Left ventricle myocardium inferior (tissue), 1 donor: Measurements from ENCODE around the gene ADAMTS14. TPM values are rescaled to one million over a fixed set of nuclear protein-coding genes. Genes with fewer than 3 reads are reported as not detected.

Experiments used
- DNase-seq: peaks from one replicate; pipeline ENCODE4 v3.0.0-alpha.2; 2020
- H3K27ac ChIP-seq: fragments of 200-600 bp; replicated peaks from 2 replicates; pipeline ENCODE4 v1.8.0; 2021
- H3K27me3 ChIP-seq: fragments of 200-600 bp; 2 replicates; pipeline ENCODE4 v1.8.0; 2021; ENCODE audit warnings: low read depth
- H3K36me3 ChIP-seq: fragments of 200-600 bp; 2 replicates; pipeline ENCODE4 v1.8.0; 2021
- H3K4me1 ChIP-seq: fragments of 200-600 bp; 2 replicates; pipeline ENCODE4 v1.8.0; 2021
- H3K4me3 ChIP-seq: fragments of 200-600 bp; 2 replicates; pipeline ENCODE4 v1.8.0; 2021; ENCODE audit warnings: mild to moderate bottlenecking, moderate library complexity
- H3K9me3 ChIP-seq: fragments of 200-600 bp; replicated peaks from 2 replicates; pipeline ENCODE4 v1.8.0; 2021
- intact Hi-C: fragments of 100-400 bp; cut with micrococcal nuclease; formaldehyde crosslinking; loops from one replicate; pipeline ENCODE4 v1.11.0; 2022
- total RNA-seq: library from RNA; stranded (reverse); fragmentation: NEBNext Ultra II Directional; extraction: Animal tissue kit (Norgen Biotek cat#: 25700); gene quantifications from one replicate; pipeline ENCODE4 v1.2.1, GENCODE V29; 2021
- TF ChIP-seq, protein P1 (sequence below): fragments of 200-600 bp; IDR thresholded peaks from 2 replicates; pipeline ENCODE4 v1.8.0; 2021; ENCODE audit warnings: antibody characterized with exemption, mild to moderate bottlenecking, borderline replicate concordance
- donor health status: DM: no; HTN: yes; CAD: no; lungs with severe emphysema.

ADAMTS14 gene
- total RNA-seq, 1 donor from 2014 or later = 0.47 TPM

GRCh38 chr10:70756700-70757360 is 84.5 kb downstream of the ADAMTS14 start:
- no peak for DNase-seq
- Histone ChIP-seq H3K27me3 (no peaks in the 10 kb centered on the region), H3K9me3 (no peaks in the 10 kb centered on the region), H3K4me3 (no peak overlapping the region), H3K36me3 (no peaks in the 10 kb centered on the region), H3K27ac (no peak overlapping the region), H3K4me1 (peaks cover 29% of the 10 kb centered on the region)
- intact Hi-C loops = loop anchor here (10.0 kb wide), 1 partner anchor 292 kb away; no protein-coding TSS in a partner anchor
- TF ChIP-seq, protein P1, sequence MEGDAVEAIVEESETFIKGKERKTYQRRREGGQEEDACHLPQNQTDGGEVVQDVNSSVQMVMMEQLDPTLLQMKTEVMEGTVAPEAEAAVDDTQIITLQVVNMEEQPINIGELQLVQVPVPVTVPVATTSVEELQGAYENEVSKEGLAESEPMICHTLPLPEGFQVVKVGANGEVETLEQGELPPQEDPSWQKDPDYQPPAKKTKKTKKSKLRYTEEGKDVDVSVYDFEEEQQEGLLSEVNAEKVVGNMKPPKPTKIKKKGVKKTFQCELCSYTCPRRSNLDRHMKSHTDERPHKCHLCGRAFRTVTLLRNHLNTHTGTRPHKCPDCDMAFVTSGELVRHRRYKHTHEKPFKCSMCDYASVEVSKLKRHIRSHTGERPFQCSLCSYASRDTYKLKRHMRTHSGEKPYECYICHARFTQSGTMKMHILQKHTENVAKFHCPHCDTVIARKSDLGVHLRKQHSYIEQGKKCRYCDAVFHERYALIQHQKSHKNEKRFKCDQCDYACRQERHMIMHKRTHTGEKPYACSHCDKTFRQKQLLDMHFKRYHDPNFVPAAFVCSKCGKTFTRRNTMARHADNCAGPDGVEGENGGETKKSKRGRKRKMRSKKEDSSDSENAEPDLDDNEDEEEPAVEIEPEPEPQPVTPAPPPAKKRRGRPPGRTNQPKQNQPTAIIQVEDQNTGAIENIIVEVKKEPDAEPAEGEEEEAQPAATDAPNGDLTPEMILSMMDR = no peak

GRCh38 chr10:70757856-70758255 is 85.5 kb downstream of the ADAMTS14 start:
- Histone ChIP-seq H3K4me3 (no peak overlapping the region), H3K4me1 (peaks cover 29% of the 10 kb centered on the region), H3K36me3 (no peaks in the 10 kb centered on the region), H3K27me3 (no peaks in the 10 kb centered on the region), H3K9me3 (no peaks in the 10 kb centered on the region), H3K27ac (no peak overlapping the region)
- intact Hi-C loops = loop anchor here (2.0 to 10.0 kb wide), 2 partner anchors 205 to 293 kb away; no protein-coding TSS in a partner anchor
- TF ChIP-seq, protein P1 = no peak
- DNase-seq = no peak

DNA sequence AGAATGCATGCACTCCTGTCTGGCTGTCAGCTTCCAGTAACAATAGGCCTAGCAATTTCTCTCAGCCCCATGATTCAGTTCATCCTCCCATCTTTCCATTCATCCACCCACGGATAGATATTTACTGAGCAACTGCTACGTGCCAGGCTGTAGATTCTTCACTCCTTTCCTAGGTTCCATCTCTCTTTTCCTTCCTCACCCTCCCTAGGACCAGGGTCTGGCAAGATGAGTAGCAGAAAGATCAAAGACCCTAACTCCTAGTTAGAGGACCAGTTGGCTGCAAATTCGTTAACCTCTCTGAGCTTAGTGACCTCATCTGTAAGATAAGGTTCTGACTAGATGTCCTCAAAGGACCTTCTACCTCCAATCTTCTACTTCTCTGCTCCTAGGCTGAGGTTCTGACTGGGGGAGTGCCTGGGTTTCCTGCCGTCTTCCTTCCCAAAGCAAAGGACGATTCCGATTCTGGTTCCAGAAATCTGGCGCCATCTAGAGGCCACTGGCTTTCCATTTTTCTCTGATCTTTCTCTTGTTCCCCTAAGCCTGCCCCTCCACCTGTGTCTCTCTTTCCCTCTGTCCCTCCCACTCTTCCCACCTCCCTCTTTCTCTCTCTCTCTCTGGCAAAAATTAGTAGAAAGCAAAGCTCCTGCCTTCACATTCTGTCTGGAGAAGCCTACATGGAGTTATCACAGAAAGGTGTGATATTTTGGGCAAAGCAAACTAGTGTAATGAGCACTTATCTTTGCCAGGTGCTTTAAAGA is 86.6 kb downstream of the ADAMTS14 start:
- Histone ChIP-seq H3K9me3 (no peaks in the 10 kb centered on the region), H3K4me3 (no peak overlapping the region), H3K27ac (no peak overlapping the region), H3K27me3 (no peaks in the 10 kb centered on the region), H3K4me1 (peaks cover 22% of the 10 kb centered on the region), H3K36me3 (no peaks in the 10 kb centered on the region)
- intact Hi-C loops = loop anchor here (2.0 to 10.0 kb wide), 2 partner anchors 206 to 294 kb away; no protein-coding TSS in a partner anchor
- DNase-seq = peak; percentile 53
- TF ChIP-seq, protein P1 = peak; percentile 83

- no peak for DNase-seq
- intact Hi-C loops = loop anchor here (2.0 to 10.0 kb wide), 2 partner anchors 207 to 295 kb away; no protein-coding TSS in a partner anchor
- H3K4me3 ChIP-seq = no peak overlapping the region
- no peaks in the 10 kb centered on the region for H3K27me3 ChIP-seq
- H3K4me1 ChIP-seq = peaks cover 14% of the 10 kb centered on the region
- H3K36me3 ChIP-seq = no peaks in the 10 kb centered on the region
- TF ChIP-seq, protein P1 = no peak
- H3K9me3 ChIP-seq = no peaks in the 10 kb centered on the region
- H3K27ac ChIP-seq = no peak overlapping the region
Measured at GRCh38 chr10:70759781-70760180, 87.5 kb downstream of the ADAMTS14 start.

DNA sequence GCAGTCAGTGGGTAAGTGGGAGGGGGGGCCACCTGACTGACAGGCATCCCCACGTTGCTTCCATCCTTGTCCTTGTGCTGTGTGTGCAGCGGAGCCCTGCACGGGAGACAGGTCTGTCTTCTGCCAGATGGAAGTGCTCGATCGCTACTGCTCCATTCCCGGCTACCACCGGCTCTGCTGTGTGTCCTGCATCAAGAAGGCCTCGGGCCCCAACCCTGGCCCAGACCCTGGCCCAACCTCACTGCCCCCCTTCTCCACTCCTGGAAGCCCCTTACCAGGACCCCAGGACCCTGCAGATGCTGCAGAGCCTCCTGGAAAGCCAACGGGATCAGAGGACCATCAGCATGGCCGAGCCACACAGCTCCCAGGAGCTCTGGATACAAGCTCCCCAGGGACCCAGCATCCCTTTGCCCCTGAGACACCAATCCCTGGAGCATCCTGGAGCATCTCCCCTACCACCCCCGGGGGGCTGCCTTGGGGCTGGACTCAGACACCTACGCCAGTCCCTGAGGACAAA is 88.0 kb downstream of the ADAMTS14 start:
- DNase-seq = no peak
- no peak overlapping the region for H3K4me3 ChIP-seq
- no peaks in the 10 kb centered on the region for H3K36me3 ChIP-seq
- intact Hi-C loops = no loop called here
- TF ChIP-seq, protein P1 = no peak
- H3K9me3 ChIP-seq = no peaks in the 10 kb centered on the region
- H3K27me3 ChIP-seq = no peaks in the 10 kb centered on the region
- H3K4me1 ChIP-seq = peaks cover 8% of the 10 kb centered on the region
- H3K27ac ChIP-seq = no peak overlapping the region
